H9 (cell line): ENCODE results near the gene PRUNE2. TPM values are rescaled to one million over a fixed set of nuclear protein-coding genes. Genes with fewer than 3 reads are reported as not detected.

ENCODE experiments used
- DNase-seq: peaks from one replicate; pipeline ENCODE4 v3.0.0-alpha.2; 2017
- H2AFZ ChIP-seq: one replicate; pipeline ENCODE4 v1.6.1; 2013; ENCODE audit warnings: mild to moderate bottlenecking, low read length, control low read depth, moderate library complexity
- H2AK5ac ChIP-seq: 2 replicates; pipeline ENCODE4 v1.6.1; 2013; ENCODE audit warnings: low read length, control low read depth, mixed read lengths; ENCODE audit not compliant: insufficient read length
- H2BK120ac ChIP-seq: one replicate; pipeline ENCODE4 v1.6.1; 2013; ENCODE audit warnings: low read depth, mild to moderate bottlenecking, low read length, control low read depth, inconsistent platforms; ENCODE audit not compliant: poor library complexity, severe bottlenecking
- H2BK12ac ChIP-seq: 2 replicates; pipeline ENCODE4 v1.6.1; 2013; ENCODE audit warnings: low read length, control low read depth, mixed read lengths, low read depth; ENCODE audit not compliant: insufficient read length
- H2BK15ac ChIP-seq: 2 replicates; pipeline ENCODE4 v1.6.1; 2013; ENCODE audit warnings: low read depth, low read length, control low read depth
- H2BK20ac ChIP-seq: one replicate; pipeline ENCODE4 v1.6.1; 2013; ENCODE audit warnings: low read depth, mild to moderate bottlenecking, low read length, control low read depth, inconsistent platforms; ENCODE audit not compliant: poor library complexity, severe bottlenecking
- H2BK5ac ChIP-seq: 2 replicates; pipeline ENCODE4 v1.6.1; 2013; ENCODE audit warnings: low read length, control low read depth, mixed read lengths; ENCODE audit not compliant: insufficient read length
- H3K14ac ChIP-seq: 2 replicates; pipeline ENCODE4 v1.6.1; 2013; ENCODE audit warnings: low read length, control low read depth; ENCODE audit not compliant: insufficient read depth
- H3K18ac ChIP-seq: 2 replicates; pipeline ENCODE4 v1.6.1; 2013; ENCODE audit warnings: low read depth, mild to moderate bottlenecking, mixed read lengths, low read length, control low read depth; ENCODE audit not compliant: insufficient read length
- H3K23ac ChIP-seq: 2 replicates; pipeline ENCODE4 v1.6.1; 2013; ENCODE audit warnings: low read length, control low read depth, mixed read lengths, low read depth; ENCODE audit not compliant: insufficient read length
- H3K23me2 ChIP-seq: 2 replicates; pipeline ENCODE4 v1.6.1; 2013; ENCODE audit warnings: low read depth, mild to moderate bottlenecking, mixed read lengths, low read length, control low read depth; ENCODE audit not compliant: insufficient read length, poor library complexity, severe bottlenecking
- H3K27ac ChIP-seq: 2 replicates; pipeline ENCODE4 v1.5.1; 2013; ENCODE audit warnings: low read length, control low read depth, mixed read lengths, low read depth; ENCODE audit not compliant: insufficient read length
- H3K27me3 ChIP-seq: 2 replicates; pipeline ENCODE4 v1.6.1; 2013; ENCODE audit warnings: low read length, control low read depth, inconsistent platforms; ENCODE audit not compliant: insufficient read depth
- H3K4ac ChIP-seq: 2 replicates; pipeline ENCODE4 v1.6.1; 2013; ENCODE audit warnings: low read depth, mild to moderate bottlenecking, control low read depth, inconsistent platforms, low read length, moderate library complexity
- H3K4me1 ChIP-seq: 2 replicates; pipeline ENCODE4 v1.6.1; 2013; ENCODE audit warnings: low read length, control low read depth, inconsistent platforms; ENCODE audit not compliant: insufficient read depth
- H3K4me2 ChIP-seq: 2 replicates; pipeline ENCODE4 v1.6.1; 2013; ENCODE audit warnings: low read length, control low read depth, mixed read lengths; ENCODE audit not compliant: insufficient read length, insufficient read depth
- H3K56ac ChIP-seq: 2 replicates; pipeline ENCODE4 v1.6.1; 2013; ENCODE audit warnings: low read depth, mild to moderate bottlenecking, mixed read lengths, low read length, control low read depth; ENCODE audit not compliant: insufficient read length
- H3K79me1 ChIP-seq: 2 replicates; pipeline ENCODE4 v1.6.1; 2013; ENCODE audit warnings: low read depth, mild to moderate bottlenecking, moderate library complexity, low read length, control low read depth, inconsistent platforms; ENCODE audit not compliant: insufficient read depth, poor library complexity, severe bottlenecking
- H3K79me2 ChIP-seq: 2 replicates; pipeline ENCODE4 v1.6.1; 2013; ENCODE audit warnings: low read length, control low read depth, inconsistent platforms; ENCODE audit not compliant: insufficient read depth
- H3K9ac ChIP-seq: 2 replicates; pipeline ENCODE4 v1.6.1; 2013; ENCODE audit warnings: low read length, control low read depth, mixed read lengths; ENCODE audit not compliant: insufficient read length; ENCODE audit errors: extremely low read depth
- H3K9me3 ChIP-seq: one replicate; pipeline ENCODE4 v1.6.1; 2013; ENCODE audit warnings: low read depth, low read length, inconsistent platforms; ENCODE audit not compliant: control insufficient read depth
- H3T11ph ChIP-seq: one replicate; pipeline ENCODE4 v1.6.1; 2013; ENCODE audit warnings: mild to moderate bottlenecking, low read length, control low read depth, inconsistent platforms
- H4K20me1 ChIP-seq: one replicate; pipeline ENCODE4 v1.6.1; 2013; ENCODE audit not compliant: control insufficient read depth, insufficient read length, insufficient read depth
- H4K5ac ChIP-seq: 2 replicates; pipeline ENCODE4 v1.6.1; 2013; ENCODE audit warnings: low read depth, mild to moderate bottlenecking, mixed read lengths, low read length, control low read depth; ENCODE audit not compliant: insufficient read length
- H4K8ac ChIP-seq: replicated peaks from 2 replicates; pipeline ENCODE4 v1.6.1; 2013; ENCODE audit warnings: low read length, control low read depth, mixed read lengths, low read depth; ENCODE audit not compliant: insufficient read length
- H4K91ac ChIP-seq: 2 replicates; pipeline ENCODE4 v1.6.1; 2013; ENCODE audit warnings: low read depth, mild to moderate bottlenecking, moderate library complexity, mixed read lengths, low read length, control low read depth; ENCODE audit not compliant: insufficient read length
- H3K27ac Mint-ChIP-seq, 3 experiments: 2 replicates in 2 of 3; 3 replicates in 1 of 3; pipeline ENCODE4 v1.8.0; 2020 to 2021; ENCODE audit warnings: mixed read lengths in 3 of 3, mild to moderate bottlenecking in 1 of 3, moderate library complexity in 1 of 3
- H3K27me3 Mint-ChIP-seq: 2 replicates; pipeline ENCODE4 v1.8.0; 2021; ENCODE audit warnings: low read depth, mild to moderate bottlenecking, moderate library complexity, mixed read lengths
- H3K36me3 Mint-ChIP-seq, 3 experiments: 2 replicates in 2 of 3; 3 replicates in 1 of 3; pipeline ENCODE4 v1.8.0; 2020 to 2021; ENCODE audit warnings: low read depth in 3 of 3, mixed read lengths in 3 of 3; ENCODE audit not compliant: insufficient read depth in 1 of 3
- H3K4me1 Mint-ChIP-seq, 2 experiments: 2 replicates each; pipeline ENCODE4 v1.8.0; 2020; ENCODE audit warnings: mixed read lengths in 2 of 2
- H3K4me3 Mint-ChIP-seq, 2 experiments: 2 replicates in 1 of 2; 3 replicates in 1 of 2; pipeline ENCODE4 v1.8.0; 2020 to 2021; ENCODE audit warnings: mild to moderate bottlenecking in 2 of 2, mixed read lengths in 2 of 2, moderate library complexity in 1 of 2
- H3K9me3 Mint-ChIP-seq, 2 experiments: 2 replicates in 1 of 2; 3 replicates in 1 of 2; pipeline ENCODE4 v1.8.0; 2020; ENCODE audit warnings: mild to moderate bottlenecking in 2 of 2, mixed read lengths in 2 of 2, moderate library complexity in 1 of 2
- WGBS: extraction: QIAGEN DNeasy Blood & Tissue Kit; methylation state at CpG from one replicate; pipeline ENCODE4 v1.1.7; 2013; ENCODE audit warnings: missing lambda C conversion rate, low lambda C conversion rate, mixed read lengths; ENCODE audit not compliant: insufficient read length; ENCODE audit errors: extremely low coverage; 5-methylcytosine and 5-hydroxymethylcytosine counted together
- total RNA-seq: library from RNA; stranded (reverse); gene quantifications from 2 replicates; pipeline ENCODE4 v1.2.1, GENCODE V29; 2021
- TF ChIP-seq, protein P1 (sequence below): fragments of 200-600 bp; sonication (generic); conservative IDR thresholded peaks from 3 replicates; pipeline ENCODE4 v1.8.0; 2021; ENCODE audit warnings: antibody characterized with exemption, mild to moderate bottlenecking

PRUNE2 gene
- total RNA-seq, 1 experiment from 2014 or later = 12.1 TPM

DNA sequence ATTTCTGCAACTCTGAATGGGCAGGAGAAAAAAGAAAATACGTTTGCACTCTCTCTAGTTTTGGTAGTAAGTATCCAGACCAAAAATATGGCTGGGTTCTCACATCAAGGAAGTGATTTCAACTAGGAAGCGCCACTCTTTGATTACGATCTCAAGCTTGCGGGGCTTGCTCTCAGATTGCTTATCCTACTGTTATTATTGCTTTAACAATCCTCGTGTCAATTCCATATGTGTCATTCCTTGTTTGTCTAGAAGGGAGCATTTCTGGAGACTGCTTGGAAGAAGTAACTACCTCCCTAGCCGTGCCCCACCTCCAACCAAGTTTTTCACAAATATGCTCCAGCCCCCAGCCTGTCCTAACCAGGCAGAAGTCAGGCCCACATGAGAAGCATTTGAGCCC lies 3.5 kb downstream of the PRUNE2 start:
- Histone ChIP-seq H3K27me3 (peaks cover 1% of the 10 kb centered on the region; the same call in 1 of the 2 replicates), H2AFZ (no peak overlapping the region)
- no peaks in the 10 kb centered on the region for H3K9me3 Mint-ChIP-seq

More for the DNA sequence above, 3.5 kb downstream of the PRUNE2 start:
- H3K4ac ChIP-seq = no peak overlapping the region
- no peak overlapping the region for H3K4me2 ChIP-seq
- no peak overlapping the region for H3K27ac ChIP-seq
- Mint-ChIP-seq H3K4me1 (peaks cover 25 to 38% of the 10 kb centered on the region in 2 experiments), H3K36me3 (no peaks in the 10 kb centered on the region; a peak in 1 of 7 replicates), H3K27ac (no peak overlapping the region; a peak in 1 of 7 replicates), H3K27me3 (peaks cover 31% of the 10 kb centered on the region), H3K4me3 (no peak overlapping the region)
- no peak overlapping the region for H2BK5ac ChIP-seq
- H2AK5ac ChIP-seq = no peak overlapping the region
- no peak overlapping the region for H3K18ac ChIP-seq
- H3K14ac ChIP-seq = no peak overlapping the region
- H2BK20ac ChIP-seq = no peak overlapping the region
- TF ChIP-seq, protein P1, sequence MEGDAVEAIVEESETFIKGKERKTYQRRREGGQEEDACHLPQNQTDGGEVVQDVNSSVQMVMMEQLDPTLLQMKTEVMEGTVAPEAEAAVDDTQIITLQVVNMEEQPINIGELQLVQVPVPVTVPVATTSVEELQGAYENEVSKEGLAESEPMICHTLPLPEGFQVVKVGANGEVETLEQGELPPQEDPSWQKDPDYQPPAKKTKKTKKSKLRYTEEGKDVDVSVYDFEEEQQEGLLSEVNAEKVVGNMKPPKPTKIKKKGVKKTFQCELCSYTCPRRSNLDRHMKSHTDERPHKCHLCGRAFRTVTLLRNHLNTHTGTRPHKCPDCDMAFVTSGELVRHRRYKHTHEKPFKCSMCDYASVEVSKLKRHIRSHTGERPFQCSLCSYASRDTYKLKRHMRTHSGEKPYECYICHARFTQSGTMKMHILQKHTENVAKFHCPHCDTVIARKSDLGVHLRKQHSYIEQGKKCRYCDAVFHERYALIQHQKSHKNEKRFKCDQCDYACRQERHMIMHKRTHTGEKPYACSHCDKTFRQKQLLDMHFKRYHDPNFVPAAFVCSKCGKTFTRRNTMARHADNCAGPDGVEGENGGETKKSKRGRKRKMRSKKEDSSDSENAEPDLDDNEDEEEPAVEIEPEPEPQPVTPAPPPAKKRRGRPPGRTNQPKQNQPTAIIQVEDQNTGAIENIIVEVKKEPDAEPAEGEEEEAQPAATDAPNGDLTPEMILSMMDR = no peak
- no peak overlapping the region for H3K9ac ChIP-seq
- peaks cover 4% of the 10 kb centered on the region; the same call in 1 of the 2 replicates for H3K4me1 ChIP-seq
- H3K79me2 ChIP-seq = no peaks in the 10 kb centered on the region
- no peaks in the 10 kb centered on the region for H4K20me1 ChIP-seq
- no peak overlapping the region for H3K56ac ChIP-seq
- no CpG with 5 or more reads among the region's 6 CpGs for WGBS
- H3K9me3 ChIP-seq = no peaks in the 10 kb centered on the region
- no peak for DNase-seq
- H4K5ac ChIP-seq = no peak overlapping the region
- H4K91ac ChIP-seq = no peak overlapping the region
- peaks cover 12% of the 10 kb centered on the region for H3K23me2 ChIP-seq
- H3K23ac ChIP-seq = no peak overlapping the region
- no peak overlapping the region for H2BK15ac ChIP-seq
- no peak overlapping the region for H3T11ph ChIP-seq
- no peaks in the 10 kb centered on the region for H3K79me1 ChIP-seq
- no peak overlapping the region for H2BK12ac ChIP-seq
- H4K8ac ChIP-seq = no peak overlapping the region
- H2BK120ac ChIP-seq = no peak overlapping the region
